Measurements from ENCODE around the gene SFRP4. TPM values are rescaled to one million over a fixed set of nuclear protein-coding genes. Genes with fewer than 3 reads are reported as not detected.

SFRP4 gene
- total RNA-seq, 1 experiment from 2014 or later: not detected

DNA sequence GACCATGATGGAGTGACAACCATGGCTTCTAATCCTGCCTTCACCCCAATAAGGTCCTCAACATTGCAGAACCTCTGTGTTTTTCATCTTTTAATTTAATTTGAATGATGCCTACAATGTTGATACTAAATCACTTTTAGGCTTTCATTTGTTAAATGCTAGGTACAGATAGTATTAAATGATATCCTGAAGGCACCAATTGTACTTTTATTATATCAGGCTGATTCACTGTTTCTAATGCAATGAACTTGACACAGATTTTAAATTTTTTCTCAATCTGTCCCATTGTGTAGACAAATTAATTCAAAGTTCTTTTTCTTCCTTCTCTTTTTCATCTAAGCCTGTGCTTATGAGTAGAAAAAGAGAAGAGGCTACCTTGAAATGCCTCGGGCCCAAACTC is 9.0 kb upstream of the SFRP4 start:
- TF ChIP-seq, protein P1, sequence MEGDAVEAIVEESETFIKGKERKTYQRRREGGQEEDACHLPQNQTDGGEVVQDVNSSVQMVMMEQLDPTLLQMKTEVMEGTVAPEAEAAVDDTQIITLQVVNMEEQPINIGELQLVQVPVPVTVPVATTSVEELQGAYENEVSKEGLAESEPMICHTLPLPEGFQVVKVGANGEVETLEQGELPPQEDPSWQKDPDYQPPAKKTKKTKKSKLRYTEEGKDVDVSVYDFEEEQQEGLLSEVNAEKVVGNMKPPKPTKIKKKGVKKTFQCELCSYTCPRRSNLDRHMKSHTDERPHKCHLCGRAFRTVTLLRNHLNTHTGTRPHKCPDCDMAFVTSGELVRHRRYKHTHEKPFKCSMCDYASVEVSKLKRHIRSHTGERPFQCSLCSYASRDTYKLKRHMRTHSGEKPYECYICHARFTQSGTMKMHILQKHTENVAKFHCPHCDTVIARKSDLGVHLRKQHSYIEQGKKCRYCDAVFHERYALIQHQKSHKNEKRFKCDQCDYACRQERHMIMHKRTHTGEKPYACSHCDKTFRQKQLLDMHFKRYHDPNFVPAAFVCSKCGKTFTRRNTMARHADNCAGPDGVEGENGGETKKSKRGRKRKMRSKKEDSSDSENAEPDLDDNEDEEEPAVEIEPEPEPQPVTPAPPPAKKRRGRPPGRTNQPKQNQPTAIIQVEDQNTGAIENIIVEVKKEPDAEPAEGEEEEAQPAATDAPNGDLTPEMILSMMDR (conservative IDR thresholded peaks at IDR 0.05): no peak

More for the DNA sequence above, 9.0 kb upstream of the SFRP4 start:
- no peak overlapping the region for H3K18ac ChIP-seq (ENCODE audit: insufficient read length, low read depth, low read length)
- no peaks in the 10 kb centered on the region for H4K20me1 ChIP-seq (ENCODE audit: control insufficient read depth, insufficient read depth, insufficient read length)
- H3T11ph ChIP-seq (ENCODE audit: low read length): no peak overlapping the region
- peaks cover 7% of the 10 kb centered on the region; the same call in 1 of the 2 replicates for H3K27me3 Mint-ChIP-seq (ENCODE audit: low read depth)
- H2BK15ac ChIP-seq (ENCODE audit: low read depth, low read length): no peak overlapping the region
- peaks cover 6 to 10% of the 10 kb centered on the region in 2 experiments; a peak in 4 of 5 replicates for H3K9me3 Mint-ChIP-seq
- no peak overlapping the region for H2BK120ac ChIP-seq (ENCODE audit: low read depth, low read length, poor library complexity, severe bottlenecking)
- no peaks in the 10 kb centered on the region for H3K79me1 ChIP-seq (ENCODE audit: insufficient read depth, low read depth, low read length, poor library complexity, severe bottlenecking)
- no peak overlapping the region for H3K27ac Mint-ChIP-seq
- peaks cover 4 to 5% of the 10 kb centered on the region in 2 experiments; a peak in 2 of 4 replicates for H3K4me1 Mint-ChIP-seq
- no peak overlapping the region for H3K27ac ChIP-seq (ENCODE audit: insufficient read length, low read depth, low read length)
- no peak overlapping the region for H4K91ac ChIP-seq (ENCODE audit: insufficient read length, low read depth, low read length)
- H3K4me1 ChIP-seq (ENCODE audit: insufficient read depth, low read length): no peaks in the 10 kb centered on the region
- no peak overlapping the region for H2BK12ac ChIP-seq (ENCODE audit: insufficient read length, low read depth, low read length)
- no peak overlapping the region for H4K5ac ChIP-seq (ENCODE audit: insufficient read length, low read depth, low read length)
- H2AK5ac ChIP-seq (ENCODE audit: insufficient read length, low read length): no peak overlapping the region
- no peak overlapping the region for H3K9ac ChIP-seq (ENCODE audit: extremely low read depth, insufficient read length, low read length)
- H3K4me3 Mint-ChIP-seq: no peak overlapping the region
- no peak overlapping the region for H3K4me2 ChIP-seq (ENCODE audit: insufficient read depth, insufficient read length, low read length)
- H3K4ac ChIP-seq (ENCODE audit: low read depth, low read length): no peak overlapping the region
- DNase-seq: no peak
- no peak overlapping the region for H4K8ac ChIP-seq (replicated peaks; ENCODE audit: insufficient read length, low read depth, low read length)
- no peaks in the 10 kb centered on the region for H3K27me3 ChIP-seq (ENCODE audit: insufficient read depth, low read length)
- no CpG with 5 or more reads among the region's 1 CpG for WGBS (ENCODE audit: extremely low coverage, insufficient read length, low lambda C conversion rate)
- H2BK5ac ChIP-seq (ENCODE audit: insufficient read length, low read length): no peak overlapping the region
- H3K9me3 ChIP-seq (ENCODE audit: control insufficient read depth, low read depth, low read length): no peaks in the 10 kb centered on the region
- H3K56ac ChIP-seq (ENCODE audit: insufficient read length, low read depth, low read length): no peak overlapping the region
- no peak overlapping the region for H3K23ac ChIP-seq (ENCODE audit: insufficient read length, low read depth, low read length)
- no peak overlapping the region for H2AFZ ChIP-seq (ENCODE audit: low read length)
- H3K36me3 Mint-ChIP-seq (ENCODE audit: insufficient read depth in 1 of 3, low read depth in 3 of 3): peaks cover 2 to 7% (median 4%) of the 10 kb centered on the region in 3 experiments; a peak in 5 of 7 replicates
- peaks cover 8% of the 10 kb centered on the region for H3K23me2 ChIP-seq (ENCODE audit: insufficient read length, low read depth, low read length, poor library complexity, severe bottlenecking)
- H3K79me2 ChIP-seq (ENCODE audit: insufficient read depth, low read length): 0 out of 2 replicates have a peak, but pooled peaks cover 1% of the 10 kb centered on the region
- H2BK20ac ChIP-seq (ENCODE audit: low read depth, low read length, poor library complexity, severe bottlenecking): no peak overlapping the region
- no peak overlapping the region for H3K14ac ChIP-seq (ENCODE audit: insufficient read depth, low read length)
